NCI-H748 treated with DMSO at 0.1 percent for 48 hours (cell line): ENCODE data around the gene SHOC2.

Experiments used
- DNase-seq: peaks from one replicate; lab custom pipeline; 2025; lab: John Stamatoyannopoulos, UW

SHOC2 gene

DNA sequence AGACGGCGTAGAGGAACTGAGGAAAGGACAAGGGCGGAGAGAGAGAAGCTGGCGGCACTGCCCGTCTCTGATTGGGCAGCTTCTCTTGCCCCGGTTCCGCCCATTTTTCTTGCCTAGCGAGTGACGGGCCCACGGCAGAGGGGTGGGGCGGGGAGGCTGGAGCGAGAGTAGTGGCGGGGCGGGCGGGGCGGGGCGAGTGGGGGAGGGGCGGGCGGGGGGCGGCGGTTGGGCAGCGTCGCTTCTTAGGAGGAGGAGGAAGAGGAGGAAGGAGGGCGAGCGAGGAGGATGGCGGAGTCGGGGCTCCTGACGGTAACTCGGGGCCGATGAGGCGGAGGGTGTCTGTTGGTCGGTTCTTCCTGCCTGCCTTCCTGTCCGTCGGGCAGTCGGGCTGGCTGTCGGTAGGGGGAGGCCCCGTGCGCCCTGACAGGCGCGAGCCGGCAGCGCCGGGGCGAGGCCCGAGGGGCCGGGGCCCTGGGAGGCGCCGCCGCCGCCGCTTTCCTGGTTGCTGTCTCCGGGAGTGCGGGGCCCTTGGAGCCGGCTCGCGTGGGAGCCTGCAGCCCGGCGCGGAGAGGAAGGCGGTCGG is at the start of gene SHOC2:
TSS of gene SHOC2 (plus strand) at position 256 of the 583 bp plus-strand sequence. CDS start 44,755 bp downstream, outside the sequence.
- DNase-seq = no peak

DNA sequence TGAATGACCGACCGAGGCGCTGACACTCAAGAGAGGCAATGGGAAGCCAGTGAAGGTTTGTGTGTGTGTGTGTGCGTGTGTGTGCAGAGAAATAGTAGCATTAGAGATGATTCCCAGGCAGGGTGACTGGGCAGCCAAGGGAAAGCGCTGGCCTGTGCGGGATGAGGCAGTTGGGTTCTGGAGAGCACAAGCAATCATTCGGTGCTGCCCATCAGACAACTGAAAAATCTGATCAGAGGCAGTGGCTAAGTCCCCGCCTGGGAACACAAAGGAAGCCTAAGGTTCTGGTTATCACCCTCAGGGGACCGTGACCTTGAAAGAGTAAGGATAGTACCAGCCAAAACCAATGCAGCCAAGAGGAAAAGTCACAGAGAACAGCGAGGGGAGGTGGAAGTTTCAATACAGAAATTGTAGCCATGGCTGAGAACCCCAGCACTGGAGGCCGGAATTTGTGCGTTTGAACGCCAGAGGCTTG is 48.5 kb upstream of the SHOC2 start:
- no peak for DNase-seq

DNA sequence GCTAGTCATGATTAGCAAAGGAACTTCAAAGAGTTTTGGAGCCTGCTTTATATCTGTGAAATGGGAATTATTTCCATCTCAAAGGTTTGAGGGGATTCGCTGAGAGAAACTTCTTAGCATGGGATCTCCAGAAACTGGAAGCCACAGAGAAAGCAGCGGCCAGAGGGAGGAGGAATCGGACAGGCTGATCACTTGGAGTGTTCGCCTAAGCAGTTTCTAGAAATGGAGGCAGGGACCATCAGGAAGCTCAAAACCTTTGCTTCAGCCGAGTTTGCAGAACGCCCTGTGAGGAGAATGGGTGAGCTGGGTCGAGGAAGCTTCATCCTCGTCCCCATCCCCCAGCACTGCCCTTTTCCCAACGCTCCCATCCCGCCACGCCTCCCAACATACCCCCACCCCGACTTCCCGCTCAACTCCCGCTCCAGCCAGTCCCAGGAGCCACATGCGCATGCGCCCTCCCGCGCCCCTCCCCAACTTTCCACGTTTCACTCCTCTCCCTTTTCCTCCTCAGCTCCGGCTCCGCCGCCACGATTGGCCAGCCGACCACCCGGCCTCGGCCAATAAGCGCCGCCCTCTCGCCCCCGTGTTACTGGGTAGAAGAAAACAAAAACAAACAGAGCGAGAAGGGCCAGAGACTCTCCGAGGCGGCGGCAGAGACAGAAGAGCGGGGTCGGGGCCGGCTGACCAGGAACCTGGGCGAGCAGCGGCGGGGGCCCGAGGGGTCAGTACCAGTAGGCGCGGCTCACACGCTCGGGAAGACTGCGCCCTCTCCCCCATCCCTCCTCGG is 47.9 kb upstream of the SHOC2 start, which contains the start of gene PDCD4:
TSS of gene PDCD4 (plus strand) at position 631 of the 787 bp plus-strand sequence. CDS start 4,100 bp downstream, outside the sequence.
- DNase-seq = peak; percentile 82

DNA sequence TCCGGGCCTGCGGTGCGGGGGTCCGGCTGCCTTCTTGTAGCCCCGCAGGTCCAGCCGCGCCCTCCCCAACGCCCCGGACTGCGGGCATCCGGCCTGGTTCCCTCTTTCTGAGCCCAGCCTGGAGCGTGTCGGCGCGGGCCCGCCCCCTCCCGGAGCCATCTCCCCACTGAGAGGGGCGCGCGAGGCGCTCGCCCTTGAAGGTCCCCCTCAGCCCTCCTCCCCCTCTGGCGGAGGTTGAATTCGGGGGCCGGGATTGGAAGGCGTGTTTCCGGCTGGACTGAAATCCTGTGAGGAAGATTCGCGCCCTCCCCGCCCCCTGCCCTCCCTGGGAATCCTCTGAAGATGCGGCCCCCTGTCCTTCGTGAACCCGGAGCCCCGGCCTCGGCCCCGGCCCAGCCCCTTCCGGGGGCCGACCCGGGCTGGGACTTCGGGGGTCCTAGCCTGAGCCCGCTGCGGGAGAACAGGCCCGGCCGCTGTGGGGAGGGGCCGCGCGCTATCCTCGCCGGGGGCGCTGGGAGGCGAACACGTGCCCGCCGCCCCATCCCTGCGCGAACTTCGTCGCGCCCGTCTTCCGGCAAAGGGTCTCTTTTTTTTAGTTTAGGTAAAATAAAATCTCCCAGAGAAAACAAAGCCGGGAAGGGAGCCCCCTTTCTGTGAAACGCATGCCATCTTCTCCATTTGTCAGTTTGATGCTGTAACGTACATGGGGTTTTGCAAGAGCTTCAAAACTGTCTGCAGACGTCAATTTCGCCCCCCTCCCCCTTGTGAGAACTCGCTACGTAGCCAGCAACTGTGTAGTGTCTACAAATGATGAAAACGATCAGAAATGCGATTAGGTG is 47.0 kb upstream of the SHOC2 start:
- DNase-seq = peak; percentile 7

DNA sequence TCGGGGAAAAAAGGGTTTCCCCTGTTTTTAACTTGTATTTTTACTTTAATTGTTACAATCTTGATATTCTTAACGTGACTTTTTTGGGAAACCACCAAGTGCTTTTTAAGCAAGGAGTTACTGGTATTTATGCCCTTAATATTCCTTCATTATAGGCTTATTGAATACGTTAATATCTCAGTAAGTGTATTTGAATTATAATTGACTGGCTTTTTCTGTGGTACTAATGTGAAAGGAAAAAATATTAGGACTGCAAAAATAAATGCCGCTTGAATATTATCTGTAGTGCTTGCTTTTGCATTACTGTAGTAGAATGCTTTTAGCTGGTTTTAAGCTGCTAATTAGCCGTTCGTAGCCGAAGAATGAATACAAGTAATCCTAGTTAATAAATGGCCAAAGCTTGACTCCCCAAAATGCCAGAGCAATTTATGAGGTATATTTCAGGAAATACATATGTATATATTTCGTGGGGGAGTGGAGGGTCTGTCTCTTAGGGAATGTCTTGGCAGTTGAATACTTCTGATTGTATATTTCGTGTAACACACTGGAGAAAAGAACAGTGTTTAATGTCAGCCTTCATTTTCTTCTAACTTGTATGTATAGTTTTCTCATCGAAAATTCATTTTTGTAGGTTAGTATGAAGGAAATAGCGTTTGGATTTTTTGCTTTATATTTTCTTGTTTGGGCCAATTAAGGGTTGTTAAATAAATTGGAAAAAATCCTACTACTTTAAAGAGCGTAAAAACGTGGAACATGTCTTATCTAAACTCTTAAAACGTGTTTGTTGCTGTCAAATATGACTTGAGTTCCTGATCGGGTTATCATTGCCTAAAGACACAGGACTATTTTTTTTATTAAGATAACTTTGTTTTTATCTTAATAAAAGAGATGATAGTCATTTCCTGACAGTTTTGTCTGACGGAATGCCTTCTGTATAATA is 46.1 kb upstream of the SHOC2 start:
- DNase-seq = no peak

DNA sequence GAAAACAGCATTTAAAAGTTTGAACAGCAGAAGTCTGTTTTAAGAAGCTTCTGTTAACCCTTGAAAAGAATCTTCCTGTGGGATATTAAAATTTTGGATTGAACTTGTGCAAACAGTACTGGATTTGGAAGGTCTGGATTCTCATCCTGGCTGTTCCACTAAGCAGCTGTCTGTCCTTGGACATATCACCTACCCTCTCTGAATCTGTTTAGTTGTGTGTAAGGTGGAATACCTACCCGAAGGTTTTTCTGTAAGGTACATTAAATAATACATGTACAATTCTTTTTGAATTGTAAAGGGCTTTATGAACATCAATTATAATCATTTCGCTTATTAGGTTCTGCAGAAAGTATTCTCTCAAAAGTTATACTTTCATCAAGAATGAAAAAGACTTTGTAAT is 45.5 kb upstream of the SHOC2 start:
- no peak for DNase-seq

DNA sequence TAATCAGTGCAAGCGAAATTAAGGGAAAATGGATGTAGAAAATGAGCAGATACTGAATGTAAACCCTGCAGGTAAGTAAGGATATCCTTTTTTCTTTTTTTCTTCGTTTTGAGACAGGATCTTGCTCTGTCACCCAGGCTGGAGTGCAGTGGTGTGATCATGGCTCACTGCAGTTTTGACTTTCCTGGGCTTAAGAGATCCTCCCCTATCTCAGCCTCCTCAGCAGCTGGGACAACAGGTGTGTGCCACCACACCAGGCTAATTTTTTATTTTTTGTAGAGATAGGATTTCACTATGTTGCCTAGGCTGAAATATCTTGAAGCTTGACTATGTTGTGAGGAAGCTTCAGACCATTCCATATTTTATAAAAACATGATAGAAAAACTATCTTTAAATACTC is 43.4 kb upstream of the SHOC2 start:
- DNase-seq = no peak

DNA sequence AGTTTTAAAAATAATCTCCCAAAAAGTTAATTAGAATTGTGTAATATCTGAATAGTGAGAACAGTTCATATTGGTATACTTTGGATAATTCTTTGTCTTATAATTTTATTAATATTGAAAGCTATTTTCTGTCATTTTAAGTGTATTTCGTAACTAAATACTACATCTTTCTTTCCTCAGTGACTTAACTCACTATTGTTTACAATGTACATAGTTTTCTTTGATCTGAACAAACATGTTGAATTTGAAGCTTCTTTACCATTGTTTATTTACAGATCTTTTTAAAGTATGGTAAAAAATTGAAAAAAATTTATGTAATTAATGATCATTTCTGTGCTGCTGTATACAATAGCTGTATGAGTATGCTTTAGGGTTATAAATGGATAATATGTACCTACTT is 42.6 kb upstream of the SHOC2 start:
- no peak for DNase-seq

DNA sequence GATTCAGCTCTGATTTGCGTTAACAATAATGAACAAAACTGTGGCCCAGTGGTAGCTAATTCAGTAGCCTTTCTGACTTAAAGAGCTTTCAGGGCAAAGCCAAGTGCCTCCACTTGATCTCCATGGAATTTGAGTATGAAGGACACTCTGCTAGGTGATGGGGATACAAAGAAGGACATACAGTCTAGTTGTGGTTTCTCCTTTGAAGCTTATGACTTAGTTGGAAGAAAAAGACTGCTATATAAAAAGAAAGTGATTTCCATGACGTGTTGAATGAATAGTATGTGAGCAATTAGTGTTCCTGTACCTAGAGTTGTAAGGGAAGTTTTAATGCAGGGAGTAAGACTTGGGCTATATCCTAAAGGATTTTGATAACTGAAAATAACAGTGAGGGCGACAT is 39.4 kb upstream of the SHOC2 start:
- DNase-seq = no peak

DNA sequence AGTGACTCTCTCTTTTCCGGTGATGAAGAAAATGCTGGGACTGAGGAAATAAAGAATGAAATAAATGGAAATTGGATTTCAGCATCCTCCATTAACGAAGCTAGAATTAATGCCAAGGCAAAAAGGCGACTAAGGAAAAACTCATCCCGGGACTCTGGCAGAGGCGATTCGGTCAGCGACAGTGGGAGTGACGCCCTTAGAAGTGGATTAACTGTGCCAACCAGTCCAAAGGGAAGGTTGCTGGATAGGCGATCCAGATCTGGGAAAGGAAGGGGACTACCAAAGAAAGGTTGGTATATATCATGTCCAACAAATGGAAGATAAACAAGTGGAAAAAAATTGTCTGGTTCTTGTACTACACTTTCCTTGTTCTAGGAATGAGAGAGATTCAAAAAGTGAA is 38.2 kb upstream of the SHOC2 start:
- no peak for DNase-seq

DNA sequence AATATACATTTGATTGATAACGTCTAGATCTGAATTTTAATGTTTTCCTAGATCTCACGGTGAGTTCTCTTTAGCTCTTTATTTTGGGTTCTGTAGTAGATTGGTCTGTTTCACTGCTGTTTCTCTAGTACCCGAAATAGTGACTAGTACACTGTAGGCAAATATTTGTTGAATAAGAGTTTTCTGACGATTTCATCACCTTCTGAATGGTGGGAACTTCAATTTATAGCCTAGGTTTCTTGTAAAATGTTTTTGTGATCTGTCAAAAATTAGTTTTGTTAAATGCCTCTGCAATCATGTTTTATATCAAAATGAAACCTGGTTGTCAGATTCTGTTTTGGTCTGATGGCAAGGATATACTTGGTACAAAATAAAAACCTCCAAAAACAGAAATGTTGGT is 37.5 kb upstream of the SHOC2 start:
- no peak for DNase-seq

DNA sequence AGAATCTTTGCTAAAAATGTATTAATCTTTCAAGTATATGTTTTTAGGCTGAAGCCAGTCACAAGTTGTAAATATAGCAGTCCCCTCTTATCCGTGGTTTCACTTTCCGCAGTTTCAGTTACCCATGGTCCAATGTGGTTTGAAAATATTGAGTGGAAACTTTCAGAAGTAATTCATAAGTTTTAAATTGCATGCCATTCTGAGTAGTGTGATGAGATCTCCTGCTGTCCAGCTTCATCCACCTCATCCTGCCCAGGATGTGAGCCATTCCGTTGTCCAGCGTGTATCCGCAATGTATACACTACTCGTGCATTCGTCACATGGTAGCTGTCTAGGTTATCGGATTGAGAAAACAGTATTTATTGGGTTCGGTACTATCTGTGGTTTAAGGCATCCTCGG is 35.5 kb upstream of the SHOC2 start:
- no peak for DNase-seq

DNA sequence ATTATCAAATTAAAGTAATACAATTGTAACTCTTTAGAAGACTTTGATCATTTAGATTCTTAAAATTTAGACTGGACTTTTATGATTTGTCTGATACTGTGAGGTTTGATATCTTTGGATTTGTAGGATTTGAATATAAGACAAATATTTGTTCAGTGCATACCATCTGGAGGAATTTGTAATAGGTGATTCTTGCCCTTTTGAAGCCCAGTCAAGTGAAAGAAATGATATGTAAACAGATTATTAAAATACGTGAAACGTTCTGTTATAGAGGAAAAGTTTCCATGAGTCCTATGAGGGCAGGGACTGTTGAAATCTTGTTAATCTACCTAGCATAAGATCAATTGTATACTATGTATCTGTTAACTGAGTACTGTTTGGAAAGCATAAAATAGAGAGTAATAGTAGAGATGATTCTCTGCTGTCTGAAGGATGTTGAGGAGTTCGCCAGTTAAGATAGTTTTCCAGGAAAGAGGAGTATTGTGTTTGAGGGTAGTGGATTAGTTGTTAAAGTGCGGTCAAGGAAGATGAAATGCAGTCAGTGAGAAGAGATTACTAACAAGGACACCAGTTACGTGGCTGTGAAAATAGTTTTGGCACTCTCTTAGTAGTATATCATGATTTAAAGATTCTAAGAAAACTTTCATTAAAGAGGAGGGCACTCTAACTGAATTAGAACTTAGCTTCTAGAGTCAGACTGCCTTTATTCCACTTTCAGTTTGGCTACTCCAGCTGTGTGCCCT is 33.3 kb upstream of the SHOC2 start:
- no peak for DNase-seq

DNA sequence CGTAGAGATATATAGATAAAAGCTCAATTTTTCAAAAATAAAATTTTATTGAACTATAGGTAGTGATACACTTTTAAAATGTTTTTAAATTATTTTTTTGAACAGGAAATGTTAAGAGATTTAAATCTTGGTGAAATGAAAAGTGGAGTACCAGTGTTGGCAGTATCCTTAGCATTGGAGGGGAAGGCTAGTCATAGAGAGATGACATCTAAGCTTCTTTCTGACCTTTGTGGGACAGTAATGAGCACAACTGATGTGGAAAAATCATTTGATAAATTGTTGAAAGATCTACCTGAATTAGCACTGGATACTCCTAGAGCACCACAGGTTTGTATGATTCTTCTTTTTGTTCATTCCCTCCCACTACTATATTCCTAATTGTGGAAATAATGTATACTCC is 31.8 kb upstream of the SHOC2 start:
- no peak for DNase-seq

DNA sequence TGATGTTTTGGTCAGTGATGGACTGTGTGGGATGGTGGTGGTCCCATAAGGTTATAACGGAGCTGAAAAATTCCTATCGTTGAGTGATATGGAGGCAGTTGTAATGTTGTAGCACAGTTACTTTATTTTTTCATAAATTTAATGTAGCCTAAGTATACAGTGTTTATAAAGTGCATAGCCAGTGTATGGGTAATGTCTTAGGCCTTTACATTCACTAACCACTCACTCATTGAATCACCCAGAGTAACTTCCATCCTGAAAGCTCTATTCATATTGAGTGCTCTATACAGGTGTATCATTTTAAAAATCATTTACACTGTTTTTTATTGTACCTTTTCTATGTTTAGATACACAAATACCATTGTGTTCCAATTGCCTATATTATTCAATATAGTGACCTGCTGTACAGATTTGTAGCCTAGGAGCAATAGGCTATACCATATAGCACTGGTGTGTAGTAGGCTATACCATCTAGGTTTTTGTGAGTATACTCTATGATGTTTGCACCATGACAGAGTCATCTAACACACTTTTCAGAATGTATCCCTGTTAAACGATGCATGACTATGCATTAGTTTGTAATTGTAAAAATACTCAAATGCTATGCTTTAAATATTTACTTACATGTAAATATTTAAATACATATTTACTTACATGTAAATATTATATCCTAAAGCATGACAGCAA is 26.7 kb upstream of the SHOC2 start:
- DNase-seq = no peak

DNA sequence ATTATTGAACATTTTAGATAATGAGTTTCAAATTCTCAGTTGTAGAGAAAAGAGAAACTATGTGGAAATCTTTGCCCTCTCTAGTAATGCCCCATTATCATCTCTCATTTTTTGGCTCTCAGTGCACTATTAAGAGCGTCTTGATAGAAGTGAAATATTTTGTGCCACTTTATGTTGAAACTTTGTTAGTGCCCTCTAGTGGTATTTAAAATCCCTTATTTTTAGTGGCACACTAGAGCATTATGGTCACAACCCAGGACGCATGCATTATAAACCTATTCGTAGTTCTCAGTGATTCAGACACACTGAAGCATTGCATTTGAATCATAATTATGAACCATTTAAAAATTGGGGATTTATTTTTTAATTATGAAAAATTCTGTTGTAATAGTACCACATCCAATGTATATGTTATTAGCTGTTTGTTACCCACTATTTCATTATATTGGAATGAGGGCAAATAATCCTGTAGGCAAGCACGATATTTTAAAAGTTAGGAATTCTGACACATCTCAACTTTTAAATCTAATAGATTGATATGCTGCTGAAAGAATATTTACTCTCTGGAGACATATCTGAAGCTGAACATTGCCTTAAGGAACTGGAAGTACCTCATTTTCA is 25.7 kb upstream of the SHOC2 start:
- DNase-seq = peak; percentile 0

DNA sequence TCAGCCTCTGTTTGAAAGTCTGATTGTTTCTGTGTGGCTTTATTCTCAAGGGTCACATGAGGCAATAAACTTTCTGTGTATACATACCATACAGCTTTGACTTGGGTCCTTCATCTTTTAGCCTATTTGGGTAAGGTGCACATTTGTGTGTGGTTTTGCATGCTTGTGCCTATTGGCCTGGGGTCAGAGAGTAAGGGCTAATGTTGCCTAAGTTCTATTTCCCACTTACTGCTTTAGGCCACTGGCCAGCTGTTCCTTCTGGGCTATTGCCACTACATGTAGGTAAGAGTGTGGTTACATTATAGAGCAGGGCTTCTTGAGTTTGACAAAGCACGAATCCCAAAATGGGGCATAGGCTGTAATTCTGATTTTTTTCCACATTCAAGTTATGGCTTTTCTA is 22.2 kb upstream of the SHOC2 start:
- DNase-seq = no peak

DNA sequence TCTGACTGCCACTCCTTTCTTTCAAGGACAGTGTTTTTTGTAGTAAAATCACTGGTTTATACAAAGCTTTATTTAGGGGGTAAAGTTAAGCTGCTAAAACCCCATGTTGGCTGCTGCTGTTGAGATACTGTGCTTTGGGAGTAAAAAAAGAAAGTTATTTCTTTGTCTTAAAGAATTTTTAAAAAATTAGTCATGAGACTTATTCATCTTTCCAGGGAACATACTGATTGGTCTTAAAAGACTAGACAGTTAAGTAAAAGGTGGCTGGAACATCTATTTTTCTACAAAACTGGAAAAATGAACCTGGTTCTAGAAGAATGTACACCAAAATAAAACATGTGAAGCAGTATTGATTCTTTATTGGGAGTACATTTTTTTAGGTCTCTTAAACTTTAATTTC is 21.0 kb upstream of the SHOC2 start:
- DNase-seq = no peak

DNA sequence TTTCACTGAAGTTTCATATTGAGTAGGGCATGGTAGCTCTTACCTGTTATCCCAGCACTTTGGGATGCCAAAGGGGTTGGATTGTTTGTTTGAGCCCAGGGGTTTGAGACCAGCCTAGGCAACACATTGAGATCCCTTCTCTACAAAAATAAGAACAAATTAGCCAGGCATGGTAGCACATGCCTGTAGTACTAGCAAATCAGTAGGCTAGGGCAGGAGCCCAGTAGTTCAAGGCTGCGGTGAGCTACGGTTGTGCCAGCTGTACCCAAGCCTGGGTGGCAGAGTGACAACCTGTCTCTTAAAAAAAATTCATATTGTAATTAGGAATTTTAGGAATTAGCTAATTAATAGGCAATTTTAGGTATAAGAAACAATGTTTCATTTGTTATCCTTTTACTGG is 18.4 kb upstream of the SHOC2 start:
- no peak for DNase-seq
